Measurements from ENCODE around the gene PAPOLA. TPM values are rescaled to one million over a fixed set of nuclear protein-coding genes. Genes with fewer than 3 reads are reported as not detected.

The PAPOLA gene
- total RNA-seq, 1 experiment from 2014 or later, result 223 TPM

- H3K9ac ChIP-seq (ENCODE audit: low read length), result no peak overlapping the region
- no peak for DNase-seq (ENCODE audit: low read depth, low spot score)
- no peak overlapping the region for H2AFZ ChIP-seq (ENCODE audit: low read depth, low read length, poor library complexity, severe bottlenecking)
- H3K79me2 ChIP-seq (ENCODE audit: insufficient read depth, low read length), result no peaks in the 10 kb centered on the region
- no peak overlapping the region for H3K4me3 ChIP-seq (replicated peaks in 1 of 2; ENCODE audit: low read depth in 1 of 2, low read length in 2 of 2)
- H3K9me2 ChIP-seq (ENCODE audit: insufficient read depth), result no peaks in the 10 kb centered on the region
- no peaks in the 10 kb centered on the region for H4K20me1 ChIP-seq (ENCODE audit: insufficient read depth)
- no peak overlapping the region for H3K4me2 ChIP-seq (ENCODE audit: low read length)
- no peak for ATAC-seq
- no peaks in the 10 kb centered on the region for H3K4me1 ChIP-seq (ENCODE audit: control insufficient read depth in 1 of 2, insufficient read depth in 2 of 2, low read length in 2 of 2)
- no peak for TF ChIP-seq EZH2phosphoT487 (IDR thresholded peaks at IDR 0.05; ENCODE audit: borderline replicate concordance)
- TF ChIP-seq MAX (IDR thresholded peaks at IDR 0.05), result no peak
- no peak for TF ChIP-seq POLR2A (IDR thresholded peaks at IDR 0.05; ENCODE audit: borderline replicate concordance, extremely low read depth, insufficient read depth, insufficient read length)
- TF ChIP-seq TCF7L2 (IDR thresholded peaks at IDR 0.05; ENCODE audit: borderline replicate concordance, extremely low read depth, insufficient read depth, insufficient read length), result no peak
- no peak for TF ChIP-seq SP1 (IDR thresholded peaks at IDR 0.05; ENCODE audit: low read depth)
- TF ChIP-seq SIN3A (IDR thresholded peaks at IDR 0.05; ENCODE audit: low read depth), result no peak
- no peak for TF ChIP-seq CEBPB (IDR thresholded peaks at IDR 0.05; ENCODE audit: low read depth)
- no peak for TF ChIP-seq EZH2 (IDR thresholded peaks at IDR 0.05)
- TF ChIP-seq YY1 (IDR thresholded peaks at IDR 0.05; ENCODE audit: extremely low read depth, insufficient replicate concordance, low read depth, low read length), result no peak
- H3K27me3 ChIP-seq (ENCODE audit: insufficient read depth, low read length), result no peaks in the 10 kb centered on the region
- H3K9me3 ChIP-seq (ENCODE audit: control insufficient read depth in 1 of 2, insufficient read depth in 1 of 2, low read depth in 1 of 2, low read length in 2 of 2), result no peaks in the 10 kb centered on the region
- intact Hi-C loops (cut with micrococcal nuclease), result no loop called here
- ChIA-PET POLR2A (no interaction called here), CTCF (no interaction called here), RAD21 (ENCODE audit: low non-redundant PET in 1 of 2, low total read pairs in 2 of 2, uncharacterized antibody in 2 of 2, unreplicated experiment in 2 of 2) (no interaction called here)
- H3K36me3 ChIP-seq (ENCODE audit: control insufficient read depth in 1 of 2, insufficient read depth in 2 of 2, low read length in 2 of 2), result no peaks in the 10 kb centered on the region
- no TSS peak for BruUV-seq (replicated peaks)
- no peak overlapping the region for H3K27ac ChIP-seq (ENCODE audit: low read depth, low read length)
These were observed 92.8 kb downstream of the PAPOLA start for GRCh38 chr14:96594961-96595360.

- no peak for ATAC-seq
- ChIA-PET CTCF (no interaction called here), POLR2A (no interaction called here), RAD21 (ENCODE audit: low non-redundant PET in 1 of 2, low total read pairs in 2 of 2, uncharacterized antibody in 2 of 2, unreplicated experiment in 2 of 2) (no interaction called here)
- Histone ChIP-seq H2AFZ (ENCODE audit: low read depth, low read length, poor library complexity, severe bottlenecking) (no peak overlapping the region), H3K9me3 (ENCODE audit: control insufficient read depth in 1 of 2, insufficient read depth in 1 of 2, low read depth in 1 of 2, low read length in 2 of 2) (no peaks in the 10 kb centered on the region), H3K4me2 (ENCODE audit: low read length) (no peak overlapping the region), H3K9ac (ENCODE audit: low read length) (no peak overlapping the region), H3K4me3 (replicated peaks in 1 of 2; ENCODE audit: low read depth in 1 of 2, low read length in 2 of 2) (no peak overlapping the region), H3K27me3 (ENCODE audit: insufficient read depth, low read length) (no peaks in the 10 kb centered on the region), H3K36me3 (ENCODE audit: control insufficient read depth in 1 of 2, insufficient read depth in 2 of 2, low read length in 2 of 2) (no peaks in the 10 kb centered on the region), H3K9me2 (ENCODE audit: insufficient read depth) (no peaks in the 10 kb centered on the region), H3K79me2 (ENCODE audit: insufficient read depth, low read length) (no peaks in the 10 kb centered on the region), H3K4me1 (ENCODE audit: control insufficient read depth in 1 of 2, insufficient read depth in 2 of 2, low read length in 2 of 2) (no peaks in the 10 kb centered on the region), H3K27ac (ENCODE audit: low read depth, low read length) (no peak overlapping the region), H4K20me1 (ENCODE audit: insufficient read depth) (no peaks in the 10 kb centered on the region)
- intact Hi-C loops (cut with micrococcal nuclease), result no loop called here
- TF ChIP-seq ZNF274 (IDR thresholded peaks at IDR 0.05; ENCODE audit: low read depth, low read length) (no peak), ATF3 (IDR thresholded peaks at IDR 0.05) (no peak), POLR2AphosphoS5 (IDR thresholded peaks at IDR 0.05; ENCODE audit: low read depth, low read length) (no peak), YY1 (IDR thresholded peaks at IDR 0.05; ENCODE audit: extremely low read depth, insufficient replicate concordance, low read depth, low read length) (no peak), CBX3 (IDR thresholded peaks at IDR 0.05; ENCODE audit: low read depth) (no peak), EZH2 (IDR thresholded peaks at IDR 0.05) (no peak), CTCF (IDR thresholded peaks at IDR 0.05 in 2 of 3, conservative IDR thresholded peaks at IDR 0.05 in 1 of 3; ENCODE audit: borderline replicate concordance in 1 of 3, insufficient read depth in 1 of 3, low read depth in 2 of 3, low read length in 2 of 3) (no peak), FOSL1 (IDR thresholded peaks at IDR 0.05; ENCODE audit: low read depth) (no peak), SRF (IDR thresholded peaks at IDR 0.05; ENCODE audit: low read depth) (no peak)
- no TSS peak for BruUV-seq (replicated peaks)
- no peak for DNase-seq (ENCODE audit: low read depth, low spot score)
These were observed 95.5 kb downstream of the PAPOLA start for GRCh38 chr14:96597680-96598079.

Measured in HCT116 (cell line).